H9 (cell line): ENCODE measurements around the gene ALKBH5. TPM values are rescaled to one million over a fixed set of nuclear protein-coding genes. Genes with fewer than 3 reads are reported as not detected.

Experiments
- DNase-seq: peaks from one replicate; pipeline ENCODE4 v3.0.0-alpha.2; 2017
- H2AFZ ChIP-seq: one replicate; pipeline ENCODE4 v1.6.1; 2013; ENCODE audit warnings: mild to moderate bottlenecking, low read length, control low read depth, moderate library complexity
- H2AK5ac ChIP-seq: 2 replicates; pipeline ENCODE4 v1.6.1; 2013; ENCODE audit warnings: low read length, control low read depth, mixed read lengths; ENCODE audit not compliant: insufficient read length
- H2BK120ac ChIP-seq: one replicate; pipeline ENCODE4 v1.6.1; 2013; ENCODE audit warnings: low read depth, mild to moderate bottlenecking, low read length, control low read depth, inconsistent platforms; ENCODE audit not compliant: poor library complexity, severe bottlenecking
- H2BK12ac ChIP-seq: 2 replicates; pipeline ENCODE4 v1.6.1; 2013; ENCODE audit warnings: low read length, control low read depth, mixed read lengths, low read depth; ENCODE audit not compliant: insufficient read length
- H2BK15ac ChIP-seq: 2 replicates; pipeline ENCODE4 v1.6.1; 2013; ENCODE audit warnings: low read depth, low read length, control low read depth
- H2BK20ac ChIP-seq: one replicate; pipeline ENCODE4 v1.6.1; 2013; ENCODE audit warnings: low read depth, mild to moderate bottlenecking, low read length, control low read depth, inconsistent platforms; ENCODE audit not compliant: poor library complexity, severe bottlenecking
- H2BK5ac ChIP-seq: 2 replicates; pipeline ENCODE4 v1.6.1; 2013; ENCODE audit warnings: low read length, control low read depth, mixed read lengths; ENCODE audit not compliant: insufficient read length
- H3K14ac ChIP-seq: 2 replicates; pipeline ENCODE4 v1.6.1; 2013; ENCODE audit warnings: low read length, control low read depth; ENCODE audit not compliant: insufficient read depth
- H3K18ac ChIP-seq: 2 replicates; pipeline ENCODE4 v1.6.1; 2013; ENCODE audit warnings: low read depth, mild to moderate bottlenecking, mixed read lengths, low read length, control low read depth; ENCODE audit not compliant: insufficient read length
- H3K23ac ChIP-seq: 2 replicates; pipeline ENCODE4 v1.6.1; 2013; ENCODE audit warnings: low read length, control low read depth, mixed read lengths, low read depth; ENCODE audit not compliant: insufficient read length
- H3K23me2 ChIP-seq: 2 replicates; pipeline ENCODE4 v1.6.1; 2013; ENCODE audit warnings: low read depth, mild to moderate bottlenecking, mixed read lengths, low read length, control low read depth; ENCODE audit not compliant: insufficient read length, poor library complexity, severe bottlenecking
- H3K27ac ChIP-seq: 2 replicates; pipeline ENCODE4 v1.5.1; 2013; ENCODE audit warnings: low read length, control low read depth, mixed read lengths, low read depth; ENCODE audit not compliant: insufficient read length
- H3K27me3 ChIP-seq: 2 replicates; pipeline ENCODE4 v1.6.1; 2013; ENCODE audit warnings: low read length, control low read depth, inconsistent platforms; ENCODE audit not compliant: insufficient read depth
- H3K4ac ChIP-seq: 2 replicates; pipeline ENCODE4 v1.6.1; 2013; ENCODE audit warnings: low read depth, mild to moderate bottlenecking, control low read depth, inconsistent platforms, low read length, moderate library complexity
- H3K4me1 ChIP-seq: 2 replicates; pipeline ENCODE4 v1.6.1; 2013; ENCODE audit warnings: low read length, control low read depth, inconsistent platforms; ENCODE audit not compliant: insufficient read depth
- H3K4me2 ChIP-seq: 2 replicates; pipeline ENCODE4 v1.6.1; 2013; ENCODE audit warnings: low read length, control low read depth, mixed read lengths; ENCODE audit not compliant: insufficient read length, insufficient read depth
- H3K56ac ChIP-seq: 2 replicates; pipeline ENCODE4 v1.6.1; 2013; ENCODE audit warnings: low read depth, mild to moderate bottlenecking, mixed read lengths, low read length, control low read depth; ENCODE audit not compliant: insufficient read length
- H3K79me1 ChIP-seq: 2 replicates; pipeline ENCODE4 v1.6.1; 2013; ENCODE audit warnings: low read depth, mild to moderate bottlenecking, moderate library complexity, low read length, control low read depth, inconsistent platforms; ENCODE audit not compliant: insufficient read depth, poor library complexity, severe bottlenecking
- H3K79me2 ChIP-seq: 2 replicates; pipeline ENCODE4 v1.6.1; 2013; ENCODE audit warnings: low read length, control low read depth, inconsistent platforms; ENCODE audit not compliant: insufficient read depth
- H3K9ac ChIP-seq: 2 replicates; pipeline ENCODE4 v1.6.1; 2013; ENCODE audit warnings: low read length, control low read depth, mixed read lengths; ENCODE audit not compliant: insufficient read length; ENCODE audit errors: extremely low read depth
- H3K9me3 ChIP-seq: one replicate; pipeline ENCODE4 v1.6.1; 2013; ENCODE audit warnings: low read depth, low read length, inconsistent platforms; ENCODE audit not compliant: control insufficient read depth
- H3T11ph ChIP-seq: one replicate; pipeline ENCODE4 v1.6.1; 2013; ENCODE audit warnings: mild to moderate bottlenecking, low read length, control low read depth, inconsistent platforms
- H4K20me1 ChIP-seq: one replicate; pipeline ENCODE4 v1.6.1; 2013; ENCODE audit not compliant: control insufficient read depth, insufficient read length, insufficient read depth
- H4K5ac ChIP-seq: 2 replicates; pipeline ENCODE4 v1.6.1; 2013; ENCODE audit warnings: low read depth, mild to moderate bottlenecking, mixed read lengths, low read length, control low read depth; ENCODE audit not compliant: insufficient read length
- H4K8ac ChIP-seq: replicated peaks from 2 replicates; pipeline ENCODE4 v1.6.1; 2013; ENCODE audit warnings: low read length, control low read depth, mixed read lengths, low read depth; ENCODE audit not compliant: insufficient read length
- H4K91ac ChIP-seq: 2 replicates; pipeline ENCODE4 v1.6.1; 2013; ENCODE audit warnings: low read depth, mild to moderate bottlenecking, moderate library complexity, mixed read lengths, low read length, control low read depth; ENCODE audit not compliant: insufficient read length
- H3K27ac Mint-ChIP-seq, 3 experiments: 2 replicates in 2 of 3; 3 replicates in 1 of 3; pipeline ENCODE4 v1.8.0; 2020 to 2021; ENCODE audit warnings: mixed read lengths in 3 of 3, mild to moderate bottlenecking in 1 of 3, moderate library complexity in 1 of 3
- H3K27me3 Mint-ChIP-seq: 2 replicates; pipeline ENCODE4 v1.8.0; 2021; ENCODE audit warnings: low read depth, mild to moderate bottlenecking, moderate library complexity, mixed read lengths
- H3K36me3 Mint-ChIP-seq, 3 experiments: 2 replicates in 2 of 3; 3 replicates in 1 of 3; pipeline ENCODE4 v1.8.0; 2020 to 2021; ENCODE audit warnings: low read depth in 3 of 3, mixed read lengths in 3 of 3; ENCODE audit not compliant: insufficient read depth in 1 of 3
- H3K4me1 Mint-ChIP-seq, 2 experiments: 2 replicates each; pipeline ENCODE4 v1.8.0; 2020; ENCODE audit warnings: mixed read lengths in 2 of 2
- H3K4me3 Mint-ChIP-seq, 2 experiments: 2 replicates in 1 of 2; 3 replicates in 1 of 2; pipeline ENCODE4 v1.8.0; 2020 to 2021; ENCODE audit warnings: mild to moderate bottlenecking in 2 of 2, mixed read lengths in 2 of 2, moderate library complexity in 1 of 2
- H3K9me3 Mint-ChIP-seq, 2 experiments: 2 replicates in 1 of 2; 3 replicates in 1 of 2; pipeline ENCODE4 v1.8.0; 2020; ENCODE audit warnings: mild to moderate bottlenecking in 2 of 2, mixed read lengths in 2 of 2, moderate library complexity in 1 of 2
- CTCF ChIP-seq: fragments of 200-600 bp; sonication (generic); conservative IDR thresholded peaks from 3 replicates; pipeline ENCODE4 v1.8.0; 2021; ENCODE audit warnings: antibody characterized with exemption, mild to moderate bottlenecking
- total RNA-seq: library from RNA; stranded (reverse); gene quantifications from 2 replicates; pipeline ENCODE4 v1.2.1, GENCODE V29; 2021

The ALKBH5 gene
- total RNA-seq, 1 experiment from 2014 or later = 89.8 TPM

GRCh38 chr17:18206962-18207361, 23.3 kb downstream of the ALKBH5 start:
- H4K5ac ChIP-seq = no peak overlapping the region
- H3K4me1 Mint-ChIP-seq = peaks cover 9 to 10% of the 10 kb centered on the region in 2 experiments
- no peak overlapping the region for H3K23ac ChIP-seq
- H3K79me1 ChIP-seq = peaks cover 3% of the 10 kb centered on the region
- no peaks in the 10 kb centered on the region for H3K23me2 ChIP-seq
- H2BK5ac ChIP-seq = no peak overlapping the region
- DNase-seq = no peak
- no peaks in the 10 kb centered on the region for H3K4me1 ChIP-seq
- no peak overlapping the region for H4K8ac ChIP-seq
- no peak overlapping the region for H3K18ac ChIP-seq
- no peak overlapping the region for H2AK5ac ChIP-seq
- no peak overlapping the region for H2BK12ac ChIP-seq
- no peak for TF ChIP-seq CTCF
- no peak overlapping the region for H2BK15ac ChIP-seq
- no peaks in the 10 kb centered on the region for H3K27me3 Mint-ChIP-seq
- H3T11ph ChIP-seq = no peak overlapping the region
- H3K9ac ChIP-seq = no peak overlapping the region
- H3K4ac ChIP-seq = no peak overlapping the region
- H4K20me1 ChIP-seq = no peaks in the 10 kb centered on the region
- no peak overlapping the region for H3K4me2 ChIP-seq
- H2BK120ac ChIP-seq = no peak overlapping the region
- peaks cover 25 to 62% (median 39%) of the 10 kb centered on the region in 3 experiments; a peak in 6 of 7 replicates for H3K36me3 Mint-ChIP-seq
- H2BK20ac ChIP-seq = no peak overlapping the region
- H3K9me3 ChIP-seq = no peaks in the 10 kb centered on the region
- no peaks in the 10 kb centered on the region for H3K9me3 Mint-ChIP-seq
- no peak overlapping the region for H3K56ac ChIP-seq
- no peaks in the 10 kb centered on the region for H3K27me3 ChIP-seq
- H3K79me2 ChIP-seq = no peaks in the 10 kb centered on the region; the same call in 1 of the 2 replicates
- H3K27ac ChIP-seq = no peak overlapping the region
- no peak overlapping the region for H4K91ac ChIP-seq
- no peak overlapping the region for H3K14ac ChIP-seq
- peak overlapping the region in 1 of 3 experiments; percentile 36; a peak in 1 of 7 replicates for H3K27ac Mint-ChIP-seq
- no peak overlapping the region for H2AFZ ChIP-seq
- H3K4me3 Mint-ChIP-seq = no peak overlapping the region
